HL-60 (cell line): ENCODE data around the gene DOCK9.

ENCODE experiments used
- POLR2AphosphoS5 ChIP-seq: IDR thresholded peaks from 2 replicates; pipeline ENCODE4 v1.6.1; 2012; ENCODE audit warnings: low read depth
- TF ChIP-seq, protein P1 (sequence below): IDR thresholded peaks from one replicate; pipeline ENCODE4 v1.5.1; 2011; ENCODE audit warnings: low read length, control low read depth, inconsistent platforms; ENCODE audit not compliant: insufficient read depth

GRCh38 chr13:98866882-98867281 lies 111.0 kb downstream of the DOCK9 start:
- TF ChIP-seq, protein P1, sequence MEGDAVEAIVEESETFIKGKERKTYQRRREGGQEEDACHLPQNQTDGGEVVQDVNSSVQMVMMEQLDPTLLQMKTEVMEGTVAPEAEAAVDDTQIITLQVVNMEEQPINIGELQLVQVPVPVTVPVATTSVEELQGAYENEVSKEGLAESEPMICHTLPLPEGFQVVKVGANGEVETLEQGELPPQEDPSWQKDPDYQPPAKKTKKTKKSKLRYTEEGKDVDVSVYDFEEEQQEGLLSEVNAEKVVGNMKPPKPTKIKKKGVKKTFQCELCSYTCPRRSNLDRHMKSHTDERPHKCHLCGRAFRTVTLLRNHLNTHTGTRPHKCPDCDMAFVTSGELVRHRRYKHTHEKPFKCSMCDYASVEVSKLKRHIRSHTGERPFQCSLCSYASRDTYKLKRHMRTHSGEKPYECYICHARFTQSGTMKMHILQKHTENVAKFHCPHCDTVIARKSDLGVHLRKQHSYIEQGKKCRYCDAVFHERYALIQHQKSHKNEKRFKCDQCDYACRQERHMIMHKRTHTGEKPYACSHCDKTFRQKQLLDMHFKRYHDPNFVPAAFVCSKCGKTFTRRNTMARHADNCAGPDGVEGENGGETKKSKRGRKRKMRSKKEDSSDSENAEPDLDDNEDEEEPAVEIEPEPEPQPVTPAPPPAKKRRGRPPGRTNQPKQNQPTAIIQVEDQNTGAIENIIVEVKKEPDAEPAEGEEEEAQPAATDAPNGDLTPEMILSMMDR = no peak
- TF ChIP-seq POLR2AphosphoS5 = no peak
